ENCODE measurements around the gene PCDHGA10.
"Not testable (repeated sequence)": the region's sequence is repeated elsewhere in the genome, so short reads cannot be mapped to it uniquely, and the experiment has no call there.

DNA sequence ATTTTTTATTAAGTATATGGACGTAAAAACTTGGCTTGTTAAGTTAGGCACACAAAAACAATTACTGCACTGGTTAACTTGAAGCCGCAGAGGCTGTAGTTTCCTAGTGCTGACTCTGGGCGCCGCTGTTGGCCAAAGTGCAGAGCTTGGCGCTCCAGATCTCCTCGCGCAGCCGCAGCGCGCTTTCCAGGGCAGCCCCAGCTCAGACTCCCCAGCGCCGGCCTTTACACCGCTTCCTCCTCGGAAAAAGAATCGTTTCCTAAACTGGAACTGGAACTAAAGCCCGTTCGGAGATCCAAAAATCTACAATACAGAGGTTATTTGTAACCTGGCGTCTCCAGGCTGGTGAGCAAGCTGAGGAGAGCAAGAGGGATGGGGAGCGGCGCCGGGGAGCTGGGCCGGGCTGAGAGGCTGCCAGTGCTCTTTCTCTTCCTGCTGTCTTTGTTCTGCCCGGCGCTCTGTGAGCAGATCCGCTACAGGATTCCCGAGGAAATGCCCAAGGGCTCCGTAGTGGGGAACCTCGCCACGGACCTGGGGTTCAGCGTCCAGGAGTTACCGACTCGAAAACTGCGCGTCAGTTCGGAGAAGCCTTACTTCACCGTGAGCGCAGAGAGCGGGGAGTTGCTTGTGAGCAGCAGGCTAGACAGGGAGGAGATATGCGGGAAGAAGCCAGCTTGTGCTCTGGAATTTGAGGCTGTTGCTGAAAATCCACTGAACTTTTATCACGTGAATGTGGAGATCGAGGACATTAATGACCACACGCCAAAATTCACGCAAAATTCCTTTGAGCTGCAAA is 14.8 kb upstream of the PCDHGA10 start, which contains the start of gene PCDHGB5:
- not testable (repeated sequence) for TF ChIP-seq EP300 (conservative IDR thresholded peaks at IDR 0.05; ENCODE audit: poor library complexity, severe bottlenecking)
- TF ChIP-seq, protein P1, sequence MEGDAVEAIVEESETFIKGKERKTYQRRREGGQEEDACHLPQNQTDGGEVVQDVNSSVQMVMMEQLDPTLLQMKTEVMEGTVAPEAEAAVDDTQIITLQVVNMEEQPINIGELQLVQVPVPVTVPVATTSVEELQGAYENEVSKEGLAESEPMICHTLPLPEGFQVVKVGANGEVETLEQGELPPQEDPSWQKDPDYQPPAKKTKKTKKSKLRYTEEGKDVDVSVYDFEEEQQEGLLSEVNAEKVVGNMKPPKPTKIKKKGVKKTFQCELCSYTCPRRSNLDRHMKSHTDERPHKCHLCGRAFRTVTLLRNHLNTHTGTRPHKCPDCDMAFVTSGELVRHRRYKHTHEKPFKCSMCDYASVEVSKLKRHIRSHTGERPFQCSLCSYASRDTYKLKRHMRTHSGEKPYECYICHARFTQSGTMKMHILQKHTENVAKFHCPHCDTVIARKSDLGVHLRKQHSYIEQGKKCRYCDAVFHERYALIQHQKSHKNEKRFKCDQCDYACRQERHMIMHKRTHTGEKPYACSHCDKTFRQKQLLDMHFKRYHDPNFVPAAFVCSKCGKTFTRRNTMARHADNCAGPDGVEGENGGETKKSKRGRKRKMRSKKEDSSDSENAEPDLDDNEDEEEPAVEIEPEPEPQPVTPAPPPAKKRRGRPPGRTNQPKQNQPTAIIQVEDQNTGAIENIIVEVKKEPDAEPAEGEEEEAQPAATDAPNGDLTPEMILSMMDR (IDR thresholded peaks at IDR 0.05; ENCODE audit: poor library complexity, severe bottlenecking): not testable (repeated sequence)
